ENCODE results near the gene RPRML.
A peak's percentile ranks its signal among the peaks of the same experiment; 100 is the strongest.
"Not testable (repeated sequence)": the region's sequence is repeated elsewhere in the genome, so short reads cannot be mapped to it uniquely, and the experiment has no call there.

The RPRML gene

GRCh38 chr17:46979147-46979863 lies at the start of gene RPRML:
Gene RPRML (minus strand): TSS chr17:46979253. CDS start chr17:46979007, 246 bp downstream.
- DNase-seq (ENCODE audit: low read depth), result peak; percentile 42

- not testable (repeated sequence) for DNase-seq (ENCODE audit: low read depth)
Observed at GRCh38 chr17:47016966-47017365, 37.9 kb upstream of the RPRML start.

- DNase-seq (ENCODE audit: low read depth), result peak; percentile 80
Observed at GRCh38 chr17:47013341-47013740, 34.3 kb upstream of the RPRML start.

- no peak for DNase-seq (ENCODE audit: low read depth)
Observed at GRCh38 chr17:47012457-47012856, 33.4 kb upstream of the RPRML start.

GRCh38 chr17:47009759-47010594 lies 30.9 kb upstream of the RPRML start:
- peak; percentile 58 for DNase-seq (ENCODE audit: low read depth)

- DNase-seq (ENCODE audit: low read depth), result no peak
Observed at GRCh38 chr17:47004906-47005305, 25.9 kb upstream of the RPRML start.

- not testable (repeated sequence) for DNase-seq (ENCODE audit: low read depth)
Observed at GRCh38 chr17:47003864-47004263, 24.8 kb upstream of the RPRML start.

GRCh38 chr17:46995841-46996571 lies 17.0 kb upstream of the RPRML start:
- DNase-seq (ENCODE audit: low read depth), result peak; percentile 61

- no peak for DNase-seq (ENCODE audit: low read depth)
Observed at GRCh38 chr17:46994993-46995392, 15.9 kb upstream of the RPRML start.

GRCh38 chr17:46991617-46992016 lies 12.6 kb upstream of the RPRML start:
- no peak for DNase-seq (ENCODE audit: low read depth)

GRCh38 chr17:46989637-46990431 lies 10.8 kb upstream of the RPRML start:
- DNase-seq (ENCODE audit: low read depth), result no peak

GRCh38 chr17:46987927-46988326 lies 8.9 kb upstream of the RPRML start:
- DNase-seq (ENCODE audit: low read depth), result not testable (repeated sequence)

- DNase-seq (ENCODE audit: low read depth), result no peak
Observed at GRCh38 chr17:46986366-46986765, 7.3 kb upstream of the RPRML start.

GRCh38 chr17:46984892-46985291 lies 5.8 kb upstream of the RPRML start:
- no peak for DNase-seq (ENCODE audit: low read depth)

- DNase-seq (ENCODE audit: low read depth), result no peak
Observed at GRCh38 chr17:46984341-46984740, 5.3 kb upstream of the RPRML start.

GRCh38 chr17:46983782-46984181 lies 4.7 kb upstream of the RPRML start:
- DNase-seq (ENCODE audit: low read depth), result no peak

GRCh38 chr17:46982577-46982976 lies 3.5 kb upstream of the RPRML start:
- DNase-seq (ENCODE audit: low read depth), result no peak

- DNase-seq (ENCODE audit: low read depth), result no peak
Observed at GRCh38 chr17:46978489-46979146, 435 bp downstream of the RPRML start.

GRCh38 chr17:46977750-46978488 lies 1.1 kb downstream of the RPRML start:
- no peak for DNase-seq (ENCODE audit: low read depth)

- peak; percentile 41 for DNase-seq (ENCODE audit: low read depth)
Observed at GRCh38 chr17:46977348-46977747, 1.7 kb downstream of the RPRML start.

Measured in EH (cell line).